Transverse colon (tissue), 4 donors: Measurements from ENCODE around the gene TMCC3.

ENCODE experiments used
- EP300 ChIP-seq: sonication (generic); formaldehyde crosslinking; IDR thresholded peaks from one replicate; pipeline ENCODE4 v1.6.1; 2017; ENCODE audit warnings: antibody characterized with exemption, low read depth
- POLR2A ChIP-seq: fragments of 450-650 bp; IDR thresholded peaks from one replicate; pipeline ENCODE4 v1.6.1; 2016; ENCODE audit warnings: antibody characterized with exemption, mild to moderate bottlenecking, moderate library complexity
- POLR2AphosphoS5 ChIP-seq, 3 donors: sonication (generic); formaldehyde crosslinking; IDR thresholded peaks; one replicate each; pipeline ENCODE4 v1.6.1; 2016; ENCODE audit warnings: antibody characterized with exemption in 3 of 3
- TF ChIP-seq, protein P1 (sequence below), 5 experiments: fragments of 200-600 bp in 3 of 5; fragments of 450-650 bp in 2 of 5; sonication (generic) in 3 of 5; IDR thresholded peaks; 1 replicate in 2 of 5; 2 replicates in 3 of 5; pipeline ENCODE4 v1.5.1; 2016 to 2017; ENCODE audit warnings: antibody characterized with exemption in 5 of 5, inconsistent platforms in 3 of 5, mild to moderate bottlenecking in 2 of 5, moderate library complexity in 1 of 5

DNA sequence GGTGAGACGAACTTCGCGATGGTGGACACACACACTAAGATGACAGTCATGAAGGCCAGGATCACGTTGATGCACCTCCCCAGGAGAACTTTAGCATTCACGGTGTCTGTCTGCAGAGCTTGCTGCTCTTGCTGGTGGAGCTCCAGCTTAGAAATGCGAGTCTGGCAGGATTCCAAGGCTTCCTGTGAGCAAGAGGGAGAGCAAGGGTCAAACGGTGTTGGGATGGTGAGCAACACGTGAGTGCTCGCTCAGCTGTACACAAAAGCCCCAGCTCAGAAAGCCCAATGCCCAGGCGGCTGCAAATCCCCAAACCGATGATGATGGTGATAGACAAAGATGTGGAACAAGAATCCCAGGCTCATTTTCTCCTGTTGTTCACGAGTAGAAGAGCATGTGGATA, 78.8 kb downstream of the TMCC3 start:
- TF ChIP-seq POLR2AphosphoS5 (IDR thresholded peaks at IDR 0.05) = peak in 1 of 3 donors; percentile 52
- TF ChIP-seq EP300 = no peak
- TF ChIP-seq, protein P1, sequence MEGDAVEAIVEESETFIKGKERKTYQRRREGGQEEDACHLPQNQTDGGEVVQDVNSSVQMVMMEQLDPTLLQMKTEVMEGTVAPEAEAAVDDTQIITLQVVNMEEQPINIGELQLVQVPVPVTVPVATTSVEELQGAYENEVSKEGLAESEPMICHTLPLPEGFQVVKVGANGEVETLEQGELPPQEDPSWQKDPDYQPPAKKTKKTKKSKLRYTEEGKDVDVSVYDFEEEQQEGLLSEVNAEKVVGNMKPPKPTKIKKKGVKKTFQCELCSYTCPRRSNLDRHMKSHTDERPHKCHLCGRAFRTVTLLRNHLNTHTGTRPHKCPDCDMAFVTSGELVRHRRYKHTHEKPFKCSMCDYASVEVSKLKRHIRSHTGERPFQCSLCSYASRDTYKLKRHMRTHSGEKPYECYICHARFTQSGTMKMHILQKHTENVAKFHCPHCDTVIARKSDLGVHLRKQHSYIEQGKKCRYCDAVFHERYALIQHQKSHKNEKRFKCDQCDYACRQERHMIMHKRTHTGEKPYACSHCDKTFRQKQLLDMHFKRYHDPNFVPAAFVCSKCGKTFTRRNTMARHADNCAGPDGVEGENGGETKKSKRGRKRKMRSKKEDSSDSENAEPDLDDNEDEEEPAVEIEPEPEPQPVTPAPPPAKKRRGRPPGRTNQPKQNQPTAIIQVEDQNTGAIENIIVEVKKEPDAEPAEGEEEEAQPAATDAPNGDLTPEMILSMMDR (IDR thresholded peaks at IDR 0.05) = no peak
- no peak for TF ChIP-seq POLR2A
